Myocyte (in vitro differentiated cells): ENCODE measurements around the gene DLX6. TPM values are rescaled to one million over a fixed set of nuclear protein-coding genes. Genes with fewer than 3 reads are reported as not detected.

ENCODE experiments used
- DNase-seq: peaks from one replicate; pipeline ENCODE4 v3.0.0-alpha.2; 2012; ENCODE audit warnings: low read depth
- total RNA-seq: library from RNA; depleted of rRNA; stranded (reverse); fragments of >200 nt; gene quantifications from 2 replicates; pipeline ENCODE4 v1.2.3, GENCODE V29; 2014

DLX6 gene
- total RNA-seq, 1 donor from 2014 or later, result 0.27 TPM

GRCh38 chr7:96995406-96996110, 9.8 kb upstream of the DLX6 start:
- DNase-seq, result no peak

- no peak for DNase-seq
Observed at GRCh38 chr7:96996111-96996957, 9.0 kb upstream of the DLX6 start.

GRCh38 chr7:96996958-96997511, 8.3 kb upstream of the DLX6 start:
- no peak for DNase-seq

DNA sequence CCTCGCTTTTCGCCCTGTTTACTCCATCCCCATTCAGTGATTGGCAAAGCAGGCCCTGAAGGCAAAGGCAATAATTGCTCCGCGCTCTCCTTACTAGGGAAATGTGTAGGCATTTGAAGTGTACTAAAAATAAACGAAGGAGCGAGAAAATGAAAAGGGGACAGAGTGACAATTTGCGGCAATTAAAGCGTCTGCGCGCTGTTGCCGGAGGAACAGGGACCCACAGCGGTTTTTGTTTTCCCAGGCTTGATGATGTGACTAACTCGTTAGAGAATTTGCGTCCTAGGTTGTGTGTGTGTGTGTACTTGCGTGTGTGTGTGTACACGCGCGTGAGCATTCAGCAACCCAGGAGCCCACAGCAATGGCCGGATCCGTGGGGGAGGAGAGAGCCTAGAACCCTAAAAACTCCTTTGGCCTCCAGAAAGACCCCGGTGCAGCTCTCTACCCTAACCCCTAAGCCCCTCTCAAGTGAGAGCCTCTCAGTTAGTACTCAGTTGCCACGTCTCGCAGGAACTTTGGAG, 7.8 kb upstream of the DLX6 start:
- DNase-seq, result no peak

GRCh38 chr7:96998333-96998732, 7.0 kb upstream of the DLX6 start:
- DNase-seq, result no peak

DNA sequence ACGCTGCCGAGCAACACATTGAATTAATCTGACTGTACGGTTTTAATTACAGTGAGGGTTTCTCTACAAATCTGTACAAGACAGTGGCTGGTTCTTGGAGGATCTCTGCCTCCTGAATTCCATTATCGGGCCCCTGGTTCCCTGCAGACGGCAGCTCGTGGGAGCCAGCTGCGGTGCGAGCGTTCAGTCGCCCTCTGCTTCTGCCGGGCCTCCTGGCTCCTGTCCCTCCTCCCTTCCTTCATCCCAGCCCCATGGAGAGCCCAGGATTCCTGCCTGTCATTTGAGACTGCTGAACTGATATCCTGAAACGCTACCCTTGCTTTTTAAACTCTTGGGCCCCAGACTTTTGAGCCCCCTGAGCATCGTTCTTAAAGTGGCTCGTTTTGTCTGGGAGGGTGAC, 6.6 kb upstream of the DLX6 start:
- no peak for DNase-seq

GRCh38 chr7:97001221-97001620, 4.1 kb upstream of the DLX6 start:
- no peak for DNase-seq

DNA sequence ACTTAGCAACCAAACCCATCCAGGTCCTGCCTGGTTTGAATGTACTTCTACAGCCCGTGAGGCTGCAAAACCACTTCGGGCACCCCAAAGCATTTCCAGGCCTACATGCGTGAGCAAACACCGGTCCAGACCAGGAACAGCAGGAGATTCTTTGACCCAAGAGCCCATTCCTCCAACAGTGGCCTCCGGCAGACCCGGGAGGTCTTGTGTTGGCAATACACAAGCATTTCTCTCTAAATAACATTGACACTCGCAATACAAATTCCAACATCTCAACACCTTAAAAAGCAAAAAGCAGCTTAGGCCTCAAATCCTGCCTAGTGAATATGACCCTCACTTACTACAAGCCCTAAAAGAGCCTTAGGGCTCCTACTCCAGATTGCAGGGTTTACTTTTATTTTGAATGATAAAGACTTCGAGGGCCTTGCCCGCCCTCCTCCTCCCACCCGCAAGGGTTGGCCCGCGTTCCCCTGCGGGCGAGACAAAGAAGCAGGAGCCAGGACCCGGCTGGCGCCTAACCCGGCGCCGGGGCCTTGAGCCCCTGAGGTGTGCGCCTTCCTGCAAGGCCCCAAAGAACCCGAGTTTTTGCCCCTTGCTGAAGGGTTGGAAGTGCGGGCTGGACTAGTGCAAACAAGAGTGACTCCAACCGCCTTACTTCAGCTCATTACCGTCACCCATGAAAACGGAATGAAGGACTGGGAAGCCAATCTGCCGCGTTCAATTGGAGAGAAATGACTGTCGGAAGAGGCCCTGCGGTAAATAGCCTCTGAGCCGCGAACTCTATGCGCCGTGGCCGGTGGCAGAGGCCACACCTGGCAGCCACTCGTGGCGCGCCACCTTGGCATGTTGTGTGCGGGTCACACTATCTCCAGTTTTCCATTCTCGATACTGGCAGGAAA, 3.4 kb upstream of the DLX6 start:
- no peak for DNase-seq

GRCh38 chr7:97002555-97003261, 2.6 kb upstream of the DLX6 start:
- no peak for DNase-seq

- DNase-seq, result no peak
Observed at GRCh38 chr7:97003262-97004246, 1.8 kb upstream of the DLX6 start.

DNA sequence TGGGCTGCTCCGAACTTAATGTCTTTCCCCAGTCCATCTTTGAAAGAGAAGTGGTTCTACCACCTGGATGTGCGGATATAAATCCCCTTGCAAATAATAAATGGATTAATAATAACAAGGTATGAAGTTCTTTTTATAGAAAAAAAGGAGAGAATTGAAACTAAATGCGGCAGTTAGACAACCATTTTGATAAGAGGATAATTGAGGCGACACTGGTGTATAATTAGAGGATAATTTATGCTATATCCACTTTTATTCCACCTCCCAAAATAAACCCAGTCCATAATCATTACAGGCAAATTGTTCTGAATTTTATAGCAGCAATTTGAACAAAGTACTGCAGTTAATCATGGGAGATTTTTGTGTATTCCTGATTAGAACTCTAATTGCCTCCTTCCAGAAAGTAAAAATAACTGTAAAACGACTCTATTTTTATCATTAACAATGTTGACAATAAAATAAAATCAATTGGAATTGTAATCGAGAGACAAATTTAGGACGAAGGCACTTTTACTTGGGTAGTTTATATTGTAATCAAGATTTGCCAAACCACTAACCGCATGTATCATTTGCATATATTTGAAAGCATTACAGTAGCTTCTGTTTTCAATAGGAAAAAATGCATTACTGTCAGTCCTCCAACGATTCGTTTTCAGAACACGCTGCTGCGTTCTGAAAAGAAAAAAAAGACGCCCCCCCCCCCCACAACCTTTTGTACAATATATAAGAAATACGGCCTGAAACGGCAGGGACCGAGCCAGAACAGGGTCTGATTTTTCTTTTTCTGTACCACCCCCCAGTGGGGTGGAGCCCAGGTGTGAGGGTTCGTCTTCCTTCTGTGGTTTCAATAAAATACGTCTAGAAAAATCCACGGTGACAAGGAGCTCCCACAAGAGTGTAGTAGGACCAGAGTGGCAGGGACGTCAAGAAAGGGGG, 838 bp upstream of the DLX6 start:
- no peak for DNase-seq

GRCh38 chr7:97006055-97006815, 882 bp downstream of the DLX6 start:
- peak; percentile 55 for DNase-seq

GRCh38 chr7:97006816-97007582, 1.6 kb downstream of the DLX6 start:
- DNase-seq, result no peak

DNA sequence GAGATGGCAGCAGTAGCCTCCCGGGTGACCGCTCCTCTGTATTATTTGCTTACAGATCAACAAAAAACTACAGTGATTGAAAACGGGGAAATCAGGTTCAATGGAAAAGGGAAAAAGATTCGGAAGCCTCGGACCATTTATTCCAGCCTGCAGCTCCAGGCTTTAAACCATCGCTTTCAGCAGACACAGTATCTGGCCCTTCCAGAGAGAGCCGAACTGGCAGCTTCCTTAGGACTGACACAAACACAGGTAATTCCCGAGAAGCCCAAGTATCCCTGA, 2.2 kb downstream of the DLX6 start:
- no peak for DNase-seq

- DNase-seq, result no peak
Observed at GRCh38 chr7:97008275-97008917, 3.0 kb downstream of the DLX6 start.
